GM12878 (cell line): ENCODE results near the gene AEBP2. TPM values are rescaled to one million over a fixed set of nuclear protein-coding genes. Genes with fewer than 3 reads are reported as not detected.

Experiments used
- EGR1 ChIP-seq, 2 experiments: IDR thresholded peaks; 1 replicate in 1 of 2; 2 replicates in 1 of 2; pipeline ENCODE4 v1.6.1; 2011 to 2012; ENCODE audit warnings: low read depth in 2 of 2, low read length in 2 of 2, borderline replicate concordance in 1 of 2, mild to moderate bottlenecking in 1 of 2, moderate library complexity in 1 of 2
- FOS ChIP-seq: IDR thresholded peaks from 3 replicates; pipeline ENCODE4 v1.6.1; 2011; ENCODE audit warnings: borderline replicate concordance; ENCODE audit not compliant: insufficient read length; ENCODE audit errors: extremely low read depth
- IKZF1 ChIP-seq: fragments of 450-650 bp; conservative IDR thresholded peaks from 2 replicates; pipeline ENCODE4 v1.6.1; 2017; ENCODE audit warnings: antibody characterized with exemption, mild to moderate bottlenecking
- MTA2 ChIP-seq: fragments of 450-650 bp; IDR thresholded peaks from 2 replicates; pipeline ENCODE4 v1.6.1; 2016; ENCODE audit warnings: low read depth, mild to moderate bottlenecking, moderate library complexity
- PAX8 ChIP-seq: fragments of 450-650 bp; IDR thresholded peaks from 2 replicates; pipeline ENCODE4 v1.6.1; 2017; ENCODE audit warnings: mild to moderate bottlenecking, moderate library complexity
- TCF3 ChIP-seq: IDR thresholded peaks from 2 replicates; pipeline ENCODE4 v1.6.1; 2012; ENCODE audit warnings: low read depth, mild to moderate bottlenecking, low read length, borderline replicate concordance; ENCODE audit not compliant: insufficient read depth
- WRNIP1 ChIP-seq: IDR thresholded peaks from 2 replicates; pipeline ENCODE4 v1.6.1; 2011; ENCODE audit warnings: low read depth, low read length, improper control_type of control experiment, borderline replicate concordance
- polyA plus RNA-seq, 11 experiments: library from polyadenylated mRNA; depleted of rRNA in 4 of 11; unstranded in 6 of 11; stranded (reverse) in 5 of 11; fragments of >200 nt; fragmentation: Nextera tagmentation in 4 of 11; fragmentation: Illumina TruSeq in 1 of 11; extraction: Ambion mirVana in 4 of 11; extraction: Trizol in 1 of 11; gene quantifications; 1 replicate in 1 of 11; 2 replicates in 10 of 11; pipeline versions ENCODE4 v1.2.1 to v1.2.3, GENCODE V29; 2011 to 2016; ENCODE audit warnings: inconsistent platforms in 2 of 11, missing spikeins in 2 of 11, low read depth in 1 of 11
- total RNA-seq, 4 experiments: library from RNA; depleted of rRNA in 3 of 4; stranded (reverse); fragments of >200 nt in 3 of 4; fragmentation: Illumina TruSeq in 1 of 4; extraction: Trizol in 1 of 4; gene quantifications; 2 replicates each; pipeline versions ENCODE4 v1.2.1 to v1.2.3, GENCODE V29; 2013 to 2021
- TF ChIP-seq, protein P1 (sequence below): fragments of 450-650 bp; IDR thresholded peaks from 2 replicates; pipeline ENCODE4 v1.6.1; 2016; ENCODE audit warnings: mild to moderate bottlenecking, moderate library complexity, borderline replicate concordance
- TF ChIP-seq, protein P2 (sequence below): IDR thresholded peaks from 2 replicates; pipeline ENCODE4 v1.6.1; 2011; ENCODE audit warnings: borderline replicate concordance, low read depth, mild to moderate bottlenecking, moderate library complexity, low read length; ENCODE audit not compliant: insufficient read depth, poor library complexity, severe bottlenecking

Gene AEBP2
- total and polyA plus RNA-seq, 10 of the 15 experiments (the other 5 are each of a cell fraction or from before 2014, with no cell fraction given): 17.6 to 126 (median 44.8) TPM

DNA sequence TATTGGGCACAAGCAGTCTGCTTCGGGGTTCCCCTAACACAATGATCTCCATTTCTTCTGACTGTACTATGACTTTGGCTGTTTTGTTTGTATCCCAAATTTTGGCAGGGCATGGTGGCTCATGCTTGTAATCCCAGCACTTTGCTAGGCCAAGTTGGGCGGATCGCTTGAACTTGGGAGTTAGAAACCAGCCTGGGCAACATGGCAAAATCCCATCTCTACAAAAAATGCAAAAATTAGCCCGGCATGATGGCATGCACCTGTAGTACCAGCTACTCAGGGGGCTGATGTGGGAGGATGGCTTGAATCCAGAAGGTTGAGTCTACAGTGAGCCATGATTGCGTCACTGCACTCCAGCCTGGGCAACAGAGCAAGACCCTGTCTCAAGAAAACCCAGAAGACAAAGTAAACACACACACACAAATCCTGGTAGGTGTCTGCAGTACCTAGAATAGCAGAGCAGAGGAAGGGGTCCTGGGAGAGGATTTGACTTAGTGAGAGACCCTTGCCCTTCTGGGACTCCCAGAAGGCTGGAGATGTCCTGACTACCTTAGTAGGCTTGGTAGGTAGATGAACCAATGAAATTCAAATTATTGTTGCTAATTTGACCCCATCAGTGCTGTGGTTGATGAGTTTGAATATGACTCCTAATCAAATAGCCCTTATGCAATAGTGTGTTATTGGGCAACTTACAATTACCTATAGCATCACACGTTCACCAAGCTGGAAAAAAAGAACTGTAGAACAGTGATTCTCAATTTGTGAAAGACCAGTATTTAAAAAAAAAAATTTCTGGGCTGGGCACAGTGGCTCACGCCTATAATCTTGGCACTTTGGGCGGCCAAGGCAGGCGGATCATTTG lies 6.8 kb upstream of the AEBP2 start (continued):
- TF ChIP-seq, protein P1, sequence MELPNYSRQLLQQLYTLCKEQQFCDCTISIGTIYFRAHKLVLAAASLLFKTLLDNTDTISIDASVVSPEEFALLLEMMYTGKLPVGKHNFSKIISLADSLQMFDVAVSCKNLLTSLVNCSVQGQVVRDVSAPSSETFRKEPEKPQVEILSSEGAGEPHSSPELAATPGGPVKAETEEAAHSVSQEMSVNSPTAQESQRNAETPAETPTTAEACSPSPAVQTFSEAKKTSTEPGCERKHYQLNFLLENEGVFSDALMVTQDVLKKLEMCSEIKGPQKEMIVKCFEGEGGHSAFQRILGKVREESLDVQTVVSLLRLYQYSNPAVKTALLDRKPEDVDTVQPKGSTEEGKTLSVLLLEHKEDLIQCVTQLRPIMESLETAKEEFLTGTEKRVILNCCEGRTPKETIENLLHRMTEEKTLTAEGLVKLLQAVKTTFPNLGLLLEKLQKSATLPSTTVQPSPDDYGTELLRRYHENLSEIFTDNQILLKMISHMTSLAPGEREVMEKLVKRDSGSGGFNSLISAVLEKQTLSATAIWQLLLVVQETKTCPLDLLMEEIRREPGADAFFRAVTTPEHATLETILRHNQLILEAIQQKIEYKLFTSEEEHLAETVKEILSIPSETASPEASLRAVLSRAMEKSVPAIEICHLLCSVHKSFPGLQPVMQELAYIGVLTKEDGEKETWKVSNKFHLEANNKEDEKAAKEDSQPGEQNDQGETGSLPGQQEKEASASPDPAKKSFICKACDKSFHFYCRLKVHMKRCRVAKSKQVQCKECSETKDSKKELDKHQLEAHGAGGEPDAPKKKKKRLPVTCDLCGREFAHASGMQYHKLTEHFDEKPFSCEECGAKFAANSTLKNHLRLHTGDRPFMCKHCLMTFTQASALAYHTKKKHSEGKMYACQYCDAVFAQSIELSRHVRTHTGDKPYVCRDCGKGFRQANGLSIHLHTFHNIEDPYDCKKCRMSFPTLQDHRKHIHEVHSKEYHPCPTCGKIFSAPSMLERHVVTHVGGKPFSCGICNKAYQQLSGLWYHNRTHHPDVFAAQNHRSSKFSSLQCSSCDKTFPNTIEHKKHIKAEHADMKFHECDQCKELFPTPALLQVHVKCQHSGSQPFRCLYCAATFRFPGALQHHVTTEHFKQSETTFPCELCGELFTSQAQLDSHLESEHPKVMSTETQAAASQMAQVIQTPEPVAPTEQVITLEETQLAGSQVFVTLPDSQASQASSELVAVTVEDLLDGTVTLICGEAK: no peak
- no peak for TF ChIP-seq WRNIP1
- no peak for TF ChIP-seq FOS
- TF ChIP-seq, protein P2, sequence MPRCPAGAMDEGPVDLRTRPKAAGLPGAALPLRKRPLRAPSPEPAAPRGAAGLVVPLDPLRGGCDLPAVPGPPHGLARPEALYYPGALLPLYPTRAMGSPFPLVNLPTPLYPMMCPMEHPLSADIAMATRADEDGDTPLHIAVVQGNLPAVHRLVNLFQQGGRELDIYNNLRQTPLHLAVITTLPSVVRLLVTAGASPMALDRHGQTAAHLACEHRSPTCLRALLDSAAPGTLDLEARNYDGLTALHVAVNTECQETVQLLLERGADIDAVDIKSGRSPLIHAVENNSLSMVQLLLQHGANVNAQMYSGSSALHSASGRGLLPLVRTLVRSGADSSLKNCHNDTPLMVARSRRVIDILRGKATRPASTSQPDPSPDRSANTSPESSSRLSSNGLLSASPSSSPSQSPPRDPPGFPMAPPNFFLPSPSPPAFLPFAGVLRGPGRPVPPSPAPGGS: no peak
- TF ChIP-seq MTA2: no peak
- no peak for TF ChIP-seq IKZF1
- no peak for TF ChIP-seq TCF3
- TF ChIP-seq EGR1 (IDR thresholded peaks at IDR 0.05; ENCODE audit: borderline replicate concordance in 1 of 2, low read depth in 2 of 2, low read length in 2 of 2): no peak
- TF ChIP-seq PAX8: no peak
